Endothelial cell of umbilical vein (primary cell): ENCODE data around the gene SLFN12. TPM values are rescaled to one million over a fixed set of nuclear protein-coding genes. Genes with fewer than 3 reads are reported as not detected.

ENCODE experiments used
- BruUV-seq: library from RNA; stranded (reverse); fragments of 400-500 nt; replicated peaks from 2 replicates; lab custom pipeline; 2021; lab: Mats Ljungman, UMichigan
- CTCF ChIA-PET: fragments of 300-600, 350-600 bp; sonication (Branson Sonifier 250); formaldehyde crosslinking; loops from one replicate; lab custom pipeline; 2021; ENCODE audit warnings: antibody characterized with exemption, inconsistent platforms; lab: Charles Lee
- POLR2A ChIA-PET: fragments of 300-600, 350-600 bp; sonication (Branson Sonifier 250); formaldehyde crosslinking; loops from one replicate; lab custom pipeline; 2021; ENCODE audit warnings: antibody characterized with exemption, inconsistent platforms; lab: Charles Lee
- DNase-seq: peaks from one replicate; pipeline ENCODE4 v3.0.0-alpha.2; 2011; ENCODE audit warnings: low read depth, low spot score
- FAIRE-seq: peaks from 2 replicates; lab custom pipeline; 2011; peaks lifted over from hg19 to GRCh38; lab: Jason Lieb, UNC
- H2AFZ ChIP-seq: 2 replicates; pipeline ENCODE4 v1.6.0; 2012; ENCODE audit warnings: low read depth, low read length, control low read depth, inconsistent platforms
- H3K27ac ChIP-seq: 2 replicates; pipeline ENCODE4 v1.5.1; 2011; ENCODE audit warnings: low read depth, mild to moderate bottlenecking, control low read depth, low read length, moderate library complexity; ENCODE audit not compliant: insufficient read depth
- H3K27me3 ChIP-seq, 2 experiments: 2 replicates each; pipeline versions ENCODE4 v1.6.0 to v1.6.1; 2011; ENCODE audit warnings: low read length in 2 of 2, mixed read lengths in 1 of 2; ENCODE audit not compliant: control insufficient read depth in 2 of 2, insufficient read depth in 2 of 2
- H3K36me3 ChIP-seq, 2 experiments: 2 replicates in 1 of 2; 3 replicates in 1 of 2; pipeline ENCODE4 v1.5.1; 2011; ENCODE audit warnings: low read length in 2 of 2, mild to moderate bottlenecking in 1 of 2, moderate library complexity in 1 of 2; ENCODE audit not compliant: control insufficient read depth in 2 of 2, insufficient read depth in 2 of 2; ENCODE audit errors: extremely low read depth in 1 of 2
- H3K4me1 ChIP-seq: 3 replicates; pipeline ENCODE4 v1.5.1; 2011; ENCODE audit warnings: mild to moderate bottlenecking, low read length; ENCODE audit not compliant: control insufficient read depth, insufficient read depth; ENCODE audit errors: extremely low read depth
- H3K4me2 ChIP-seq: 2 replicates; pipeline ENCODE4 v1.6.1; 2011; ENCODE audit warnings: low read length, control low read depth, mixed read lengths; ENCODE audit not compliant: insufficient read depth
- H3K4me3 ChIP-seq, 3 experiments: fragments of 200-600 bp in 1 of 3; sonication (generic), shearing (Covaris generic) in 1 of 3; replicated peaks in 1 of 3; 2 replicates each; pipeline ENCODE4 v1.5.1; 2011 to 2016; ENCODE audit warnings: control low read depth in 3 of 3, low read length in 3 of 3, mild to moderate bottlenecking in 2 of 3, inconsistent platforms in 1 of 3, low read depth in 1 of 3, moderate library complexity in 1 of 3; ENCODE audit not compliant: insufficient read depth in 1 of 3
- H3K79me2 ChIP-seq: 2 replicates; pipeline ENCODE4 v1.6.0; 2012; ENCODE audit warnings: low read length, inconsistent platforms; ENCODE audit not compliant: control insufficient read depth, insufficient read depth
- H3K9ac ChIP-seq: replicated peaks from 2 replicates; pipeline ENCODE3; 2011; ENCODE audit warnings: low read length, control low read depth; ENCODE audit not compliant: insufficient read depth; ENCODE audit errors: extremely low read depth
- H3K9me1 ChIP-seq: replicated peaks from 3 replicates; pipeline ENCODE4 v1.6.0; 2011; ENCODE audit warnings: mild to moderate bottlenecking, low read length; ENCODE audit not compliant: control insufficient read depth, insufficient read depth; ENCODE audit errors: extremely low read depth
- H3K9me3 ChIP-seq: replicated peaks from 2 replicates; pipeline ENCODE4 v1.5.1; 2012; ENCODE audit warnings: low read length, inconsistent platforms; ENCODE audit not compliant: control insufficient read depth, insufficient read depth
- H4K20me1 ChIP-seq: replicated peaks from 2 replicates; pipeline ENCODE3; 2011; ENCODE audit warnings: mild to moderate bottlenecking, low read length; ENCODE audit not compliant: control insufficient read depth, insufficient read depth; ENCODE audit errors: extremely low read depth
- EZH2 ChIP-seq: IDR thresholded peaks from 2 replicates; pipeline ENCODE4 v1.6.1; 2012; ENCODE audit warnings: borderline replicate concordance, low read depth, mild to moderate bottlenecking, moderate library complexity, low read length, inconsistent platforms; ENCODE audit not compliant: severe bottlenecking
- FOS ChIP-seq: IDR thresholded peaks from 2 replicates; pipeline ENCODE4 v1.6.1; 2011; ENCODE audit warnings: mild to moderate bottlenecking, low read length, moderate library complexity, borderline replicate concordance; ENCODE audit not compliant: insufficient read depth
- GATA2 ChIP-seq: IDR thresholded peaks from 2 replicates; pipeline ENCODE4 v1.7.0; 2011; ENCODE audit warnings: low read depth, mild to moderate bottlenecking, moderate library complexity, mixed read lengths, low read length; ENCODE audit not compliant: insufficient read length, insufficient read depth
- JUN ChIP-seq: IDR thresholded peaks from 2 replicates; pipeline ENCODE4 v1.6.1; 2011; ENCODE audit warnings: borderline replicate concordance, low read depth; ENCODE audit not compliant: insufficient read length, insufficient read depth
- MYC ChIP-seq: IDR thresholded peaks from one replicate; pipeline ENCODE4 v1.6.1; 2011; ENCODE audit warnings: mild to moderate bottlenecking, low read depth, low read length
- POLR2AphosphoS5 ChIP-seq: IDR thresholded peaks from 2 replicates; pipeline ENCODE4 v1.6.1; 2012; ENCODE audit warnings: low read depth, mild to moderate bottlenecking, control low read depth, low read length, moderate library complexity; ENCODE audit not compliant: insufficient read depth
- dilution Hi-C: fragments of 300-500 bp; cut with MboI; formaldehyde crosslinking; loops from one replicate; pipeline ENCODE4 v1.15.0; 2019; ENCODE audit warnings: low sequenced_read_pairs; ENCODE audit not compliant: extremely low pct_ligation_motif_present
- intact Hi-C: fragments of 100-400 bp; cut with micrococcal nuclease; formaldehyde crosslinking; loops from one replicate; pipeline ENCODE4 v1.10.0; 2022
- polyA plus RNA-seq, 4 experiments: library from polyadenylated mRNA; depleted of rRNA in 3 of 4; stranded (reverse) in 3 of 4; unstranded in 1 of 4; fragments of >200 nt; gene quantifications; 2 replicates each; pipeline versions ENCODE4 v1.2.1 to v1.2.3, GENCODE V29; 2011 to 2012; ENCODE audit warnings: missing spikeins in 1 of 4
- total RNA-seq: library from RNA; stranded (reverse); gene quantifications from 2 replicates; pipeline ENCODE4 v1.2.3, GENCODE V29; 2021
- TF ChIP-seq, protein P1 (sequence below), 2 donors: IDR thresholded peaks; 1 replicate in 1 of 2; 2 replicates in 1 of 2; pipeline ENCODE4 v1.5.1; 2011; ENCODE audit warnings: low read length in 2 of 2, mild to moderate bottlenecking in 2 of 2, moderate library complexity in 2 of 2, control low read depth in 1 of 2, inconsistent platforms in 1 of 2, low read depth in 1 of 2; ENCODE audit not compliant: insufficient read depth in 1 of 2; ENCODE audit errors: extremely low read depth in 1 of 2
- TF ChIP-seq, protein P2 (sequence below): IDR thresholded peaks from 2 replicates; pipeline ENCODE4 v1.6.1; 2011; ENCODE audit not compliant: insufficient read depth, insufficient read length

Gene SLFN12
- total and polyA plus RNA-seq, 2 donors (not counting 3 experiments of a cell fraction or from before 2014, with no cell fraction given), result 17.8 to 42.6 TPM

DNA sequence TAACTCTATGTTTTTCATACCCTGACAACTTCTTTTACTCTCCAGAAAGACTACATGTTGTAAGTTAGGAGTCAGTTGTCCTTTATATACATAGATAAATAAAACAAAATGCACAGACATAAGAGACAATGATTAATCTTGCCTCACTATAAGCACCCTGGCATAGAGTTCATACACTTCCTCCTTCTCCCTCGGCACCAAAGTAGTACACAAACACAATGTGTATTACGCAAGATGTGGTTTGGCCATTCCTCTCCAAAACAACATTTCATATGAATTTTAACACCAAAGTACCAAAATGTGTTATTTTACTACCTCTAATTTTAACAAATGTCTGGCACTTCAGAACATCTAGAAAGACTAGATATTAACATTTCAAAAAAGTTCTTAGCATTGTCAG is 41.6 kb downstream of the SLFN12 start:
- CTCF ChIA-PET, result no interaction called here
- dilution Hi-C loops, result no loop called here
- Histone ChIP-seq H3K9me1 (no peaks in the 10 kb centered on the region), H2AFZ (no peak overlapping the region), H3K9ac (no peak overlapping the region), H4K20me1 (no peaks in the 10 kb centered on the region), H3K4me1 (no peaks in the 10 kb centered on the region), H3K4me3 (no peak overlapping the region), H3K79me2 (no peaks in the 10 kb centered on the region), H3K9me3 (no peaks in the 10 kb centered on the region), H3K36me3 (no peaks in the 10 kb centered on the region), H3K4me2 (no peak overlapping the region), H3K27ac (no peak overlapping the region), H3K27me3 (peaks cover 5 to 8% of the 10 kb centered on the region in 2 experiments)
- intact Hi-C loops, result no loop called here
- BruUV-seq, result no TSS peak
- POLR2A ChIA-PET, result no interaction called here
- FAIRE-seq (no peak), DNase-seq (no peak)
- TF ChIP-seq JUN, result no peak
- TF ChIP-seq, protein P1, sequence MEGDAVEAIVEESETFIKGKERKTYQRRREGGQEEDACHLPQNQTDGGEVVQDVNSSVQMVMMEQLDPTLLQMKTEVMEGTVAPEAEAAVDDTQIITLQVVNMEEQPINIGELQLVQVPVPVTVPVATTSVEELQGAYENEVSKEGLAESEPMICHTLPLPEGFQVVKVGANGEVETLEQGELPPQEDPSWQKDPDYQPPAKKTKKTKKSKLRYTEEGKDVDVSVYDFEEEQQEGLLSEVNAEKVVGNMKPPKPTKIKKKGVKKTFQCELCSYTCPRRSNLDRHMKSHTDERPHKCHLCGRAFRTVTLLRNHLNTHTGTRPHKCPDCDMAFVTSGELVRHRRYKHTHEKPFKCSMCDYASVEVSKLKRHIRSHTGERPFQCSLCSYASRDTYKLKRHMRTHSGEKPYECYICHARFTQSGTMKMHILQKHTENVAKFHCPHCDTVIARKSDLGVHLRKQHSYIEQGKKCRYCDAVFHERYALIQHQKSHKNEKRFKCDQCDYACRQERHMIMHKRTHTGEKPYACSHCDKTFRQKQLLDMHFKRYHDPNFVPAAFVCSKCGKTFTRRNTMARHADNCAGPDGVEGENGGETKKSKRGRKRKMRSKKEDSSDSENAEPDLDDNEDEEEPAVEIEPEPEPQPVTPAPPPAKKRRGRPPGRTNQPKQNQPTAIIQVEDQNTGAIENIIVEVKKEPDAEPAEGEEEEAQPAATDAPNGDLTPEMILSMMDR (IDR thresholded peaks at IDR 0.05; ENCODE audit: extremely low read depth in 1 of 2, insufficient read depth in 1 of 2, low read depth in 1 of 2, low read length in 2 of 2), result no peak
- TF ChIP-seq FOS, result no peak

DNA sequence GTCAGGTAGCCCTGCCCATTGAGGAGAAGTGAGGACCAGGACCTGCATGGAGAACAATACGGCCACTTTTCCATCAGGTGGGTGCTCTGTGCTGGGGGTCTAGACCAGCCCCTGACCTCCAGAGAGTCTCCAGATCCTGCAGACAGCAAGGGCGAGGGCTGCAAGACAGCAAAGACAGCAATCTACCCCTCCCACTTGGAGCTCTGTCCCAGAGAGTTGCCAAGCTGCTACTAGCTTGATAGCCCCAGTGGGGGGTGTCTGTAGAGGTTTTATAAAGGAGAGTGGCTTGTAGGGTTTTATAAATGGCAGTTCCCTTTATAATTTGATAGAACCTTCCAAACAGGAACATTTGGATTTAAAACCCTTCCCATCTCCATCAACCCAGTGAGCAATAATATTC is 42.1 kb downstream of the SLFN12 start:
- dilution Hi-C loops, result no loop called here
- H3K9ac ChIP-seq, result no peak overlapping the region
- no TSS peak for BruUV-seq
- H3K36me3 ChIP-seq, result no peaks in the 10 kb centered on the region
- no peak overlapping the region for H3K4me2 ChIP-seq
- no peaks in the 10 kb centered on the region for H3K9me3 ChIP-seq
- H2AFZ ChIP-seq, result no peak overlapping the region
- no peak overlapping the region for H3K27ac ChIP-seq
- no peaks in the 10 kb centered on the region for H3K9me1 ChIP-seq
- H3K27me3 ChIP-seq, result peaks cover 5 to 8% of the 10 kb centered on the region in 2 experiments
- no peaks in the 10 kb centered on the region for H3K4me1 ChIP-seq
- ChIA-PET CTCF (interaction anchor here (1.5 kb wide), 1 partner anchor 14 kb away, joined by 3 read pairs; no protein-coding TSS in a partner anchor), POLR2A (no interaction called here)
- H3K4me3 ChIP-seq, result no peak overlapping the region
- no peaks in the 10 kb centered on the region for H4K20me1 ChIP-seq
- H3K79me2 ChIP-seq, result no peaks in the 10 kb centered on the region
- FAIRE-seq (no peak), DNase-seq (no peak)
- TF ChIP-seq, protein P1 (IDR thresholded peaks at IDR 0.05; ENCODE audit: extremely low read depth in 1 of 2, insufficient read depth in 1 of 2, low read depth in 1 of 2, low read length in 2 of 2), result no peak
- TF ChIP-seq JUN (no peak), EZH2 (no peak), FOS (no peak), MYC (no peak), GATA2 (no peak), POLR2AphosphoS5 (no peak)
- TF ChIP-seq, protein P2, sequence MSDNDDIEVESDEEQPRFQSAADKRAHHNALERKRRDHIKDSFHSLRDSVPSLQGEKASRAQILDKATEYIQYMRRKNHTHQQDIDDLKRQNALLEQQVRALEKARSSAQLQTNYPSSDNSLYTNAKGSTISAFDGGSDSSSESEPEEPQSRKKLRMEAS, result no peak
- intact Hi-C loops, result no loop called here
